Measurements from ENCODE around the gene MRM2.

- no peak for TF ChIP-seq CTCF (IDR thresholded peaks at IDR 0.05)
- TF ChIP-seq POLR2A (IDR thresholded peaks at IDR 0.05): no peak
Measured at GRCh38 chr7:2199528-2199927, 42.5 kb downstream of the MRM2 start.

Data from right lobe of liver (tissue), 4 donors.